ENCODE measurements around the gene MAVS.

MAVS gene

GRCh38 chr20:3910853-3911252 lies 64.2 kb downstream of the MAVS start:
- peaks cover 19% of the 10 kb centered on the region for H3K4me1 Mint-ChIP-seq
- no peak for ATAC-seq (ENCODE audit: low read depth)
- no peak overlapping the region for H3K4me3 Mint-ChIP-seq
- H3K36me3 Mint-ChIP-seq: peaks cover 32% of the 10 kb centered on the region
- DNase-seq (ENCODE audit: low spot score in 2 of 2): no peak
- H3K9me3 Mint-ChIP-seq: no peaks in the 10 kb centered on the region
- no peak overlapping the region for H3K27ac Mint-ChIP-seq
- H3K27me3 Mint-ChIP-seq: no peaks in the 10 kb centered on the region

GRCh38 chr20:3911956-3912355 lies 65.3 kb downstream of the MAVS start:
- no peak for ATAC-seq (ENCODE audit: low read depth)
- Mint-ChIP-seq H3K36me3 (peaks cover 32% of the 10 kb centered on the region), H3K27me3 (no peaks in the 10 kb centered on the region), H3K4me3 (no peak overlapping the region), H3K4me1 (peaks cover 19% of the 10 kb centered on the region), H3K9me3 (no peaks in the 10 kb centered on the region), H3K27ac (no peak overlapping the region)
- no peak for DNase-seq (ENCODE audit: low spot score in 2 of 2)

- ATAC-seq (ENCODE audit: low read depth): no peak
- Mint-ChIP-seq H3K9me3 (no peaks in the 10 kb centered on the region), H3K27ac (no peak overlapping the region), H3K4me3 (no peak overlapping the region), H3K27me3 (no peaks in the 10 kb centered on the region), H3K36me3 (peaks cover 38% of the 10 kb centered on the region), H3K4me1 (peaks cover 9% of the 10 kb centered on the region)
- DNase-seq (ENCODE audit: low spot score in 2 of 2): no peak
Observed at GRCh38 chr20:3914446-3914845, 67.8 kb downstream of the MAVS start.

- Mint-ChIP-seq H3K36me3 (peaks cover 38% of the 10 kb centered on the region), H3K27ac (peak overlapping the region; percentile 53), H3K27me3 (no peaks in the 10 kb centered on the region), H3K9me3 (no peaks in the 10 kb centered on the region), H3K4me3 (no peak overlapping the region), H3K4me1 (peaks cover 9% of the 10 kb centered on the region)
- ATAC-seq (ENCODE audit: low read depth) (no peak), DNase-seq (ENCODE audit: low spot score in 2 of 2) (no peak)
Observed at GRCh38 chr20:3915691-3916090, 69.1 kb downstream of the MAVS start.

GRCh38 chr20:3916364-3916763 lies 69.7 kb downstream of the MAVS start:
- Mint-ChIP-seq H3K27ac (peak overlapping the region; percentile 53), H3K4me3 (no peak overlapping the region), H3K9me3 (no peaks in the 10 kb centered on the region), H3K27me3 (no peaks in the 10 kb centered on the region), H3K36me3 (peaks cover 40% of the 10 kb centered on the region), H3K4me1 (peaks cover 9% of the 10 kb centered on the region)
- ATAC-seq (ENCODE audit: low read depth) (no peak), DNase-seq (ENCODE audit: low spot score in 2 of 2) (no peak)

- Mint-ChIP-seq H3K36me3 (peaks cover 41% of the 10 kb centered on the region), H3K9me3 (no peaks in the 10 kb centered on the region), H3K27ac (no peak overlapping the region), H3K4me1 (peaks cover 16% of the 10 kb centered on the region), H3K27me3 (no peaks in the 10 kb centered on the region), H3K4me3 (no peak overlapping the region)
- ATAC-seq (ENCODE audit: low read depth) (no peak), DNase-seq (ENCODE audit: low spot score in 2 of 2) (no peak)
Observed at GRCh38 chr20:3919352-3919751, 72.7 kb downstream of the MAVS start.

- peaks cover 30% of the 10 kb centered on the region for H3K36me3 Mint-ChIP-seq
- H3K4me1 Mint-ChIP-seq: peaks cover 18% of the 10 kb centered on the region
- no peaks in the 10 kb centered on the region for H3K9me3 Mint-ChIP-seq
- no peak for ATAC-seq (ENCODE audit: low read depth)
- no peaks in the 10 kb centered on the region for H3K27me3 Mint-ChIP-seq
- DNase-seq (ENCODE audit: low spot score in 2 of 2): no peak
- peak overlapping the region; percentile 80 for H3K27ac Mint-ChIP-seq
- H3K4me3 Mint-ChIP-seq: no peak overlapping the region
Observed at GRCh38 chr20:3922223-3922982, 75.8 kb downstream of the MAVS start.

GRCh38 chr20:3922983-3923339 lies 76.3 kb downstream of the MAVS start:
- Mint-ChIP-seq H3K27me3 (no peaks in the 10 kb centered on the region), H3K27ac (peak overlapping the region; percentile 80), H3K9me3 (no peaks in the 10 kb centered on the region), H3K4me3 (no peak overlapping the region), H3K4me1 (peaks cover 23% of the 10 kb centered on the region), H3K36me3 (peaks cover 30% of the 10 kb centered on the region)
- no peak for ATAC-seq (ENCODE audit: low read depth)
- DNase-seq (ENCODE audit: low spot score in 2 of 2): no peak

- Mint-ChIP-seq H3K27ac (peak overlapping the region; percentile 80), H3K36me3 (peaks cover 26% of the 10 kb centered on the region), H3K27me3 (no peaks in the 10 kb centered on the region), H3K4me1 (peaks cover 27% of the 10 kb centered on the region), H3K9me3 (no peaks in the 10 kb centered on the region), H3K4me3 (no peak overlapping the region)
- ATAC-seq (ENCODE audit: low read depth) (no peak), DNase-seq (ENCODE audit: low spot score in 2 of 2) (no peak)
Observed at GRCh38 chr20:3923818-3924217, 77.2 kb downstream of the MAVS start.

GRCh38 chr20:3924304-3925112 lies 77.9 kb downstream of the MAVS start:
- peaks cover 27% of the 10 kb centered on the region for H3K4me1 Mint-ChIP-seq
- peaks cover 21% of the 10 kb centered on the region for H3K36me3 Mint-ChIP-seq
- no peak overlapping the region for H3K27ac Mint-ChIP-seq
- ATAC-seq (ENCODE audit: low read depth): peak; percentile 22
- H3K9me3 Mint-ChIP-seq: no peaks in the 10 kb centered on the region
- DNase-seq (ENCODE audit: low spot score in 2 of 2): no peak
- no peak overlapping the region for H3K4me3 Mint-ChIP-seq
- no peaks in the 10 kb centered on the region for H3K27me3 Mint-ChIP-seq

GRCh38 chr20:3925113-3925695 lies 78.6 kb downstream of the MAVS start:
- no peak for ATAC-seq (ENCODE audit: low read depth)

More at GRCh38 chr20:3925113-3925695, 78.6 kb downstream of the MAVS start:
- DNase-seq (ENCODE audit: low spot score in 2 of 2): no peak
- Mint-ChIP-seq H3K4me1 (peaks cover 27% of the 10 kb centered on the region), H3K27me3 (no peaks in the 10 kb centered on the region), H3K9me3 (no peaks in the 10 kb centered on the region), H3K36me3 (peaks cover 21% of the 10 kb centered on the region), H3K27ac (no peak overlapping the region), H3K4me3 (no peak overlapping the region)
